GM13977 (cell line): ENCODE results near the gene DEAF1.

Experiments used
- DNase-seq: peaks from one replicate; pipeline ENCODE4 v3.0.0; 2012; ENCODE audit warnings: low spot score
- CTCF ChIP-seq: IDR thresholded peaks from 2 replicates; pipeline ENCODE4 v1.5.1; 2012; ENCODE audit warnings: mild to moderate bottlenecking, control low read depth; ENCODE audit not compliant: insufficient read depth; ENCODE audit errors: extremely low read depth, missing control alignments
- in situ Hi-C: fragments of 300-500 bp; cut with MboI; formaldehyde crosslinking; loops from one replicate; pipeline ENCODE4 v1.12.0; 2022; ENCODE audit warnings: low sequenced_read_pairs, low pct_unique_long_range_greater_than_20kb, mixed read lengths, inconsistent platforms; ENCODE audit not compliant: unreplicated experiment

DEAF1 gene

GRCh38 chr11:689625-690024, 5.4 kb downstream of the DEAF1 start:
- DNase-seq, result no peak
- no peak for TF ChIP-seq CTCF
- in situ Hi-C loops, result no loop called here

- no peak for DNase-seq
- in situ Hi-C loops, result no loop called here
- TF ChIP-seq CTCF, result no peak
These were observed 6.3 kb downstream of the DEAF1 start for GRCh38 chr11:688681-689080.

GRCh38 chr11:687751-688150, 7.3 kb downstream of the DEAF1 start:
- in situ Hi-C loops, result no loop called here

GRCh38 chr11:686451-687243, 8.4 kb downstream of the DEAF1 start:
- TF ChIP-seq CTCF, result no peak
- in situ Hi-C loops, result no loop called here
- no peak for DNase-seq

More at GRCh38 chr11:687751-688150, 7.3 kb downstream of the DEAF1 start:
- no peak for DNase-seq
- TF ChIP-seq CTCF, result no peak

- in situ Hi-C loops, result no loop called here
- DNase-seq, result no peak
- no peak for TF ChIP-seq CTCF
These were observed 14.1 kb downstream of the DEAF1 start for GRCh38 chr11:680970-681369.

- in situ Hi-C loops, result no loop called here
- no peak for TF ChIP-seq CTCF
- DNase-seq, result no peak
These were observed 14.5 kb downstream of the DEAF1 start for GRCh38 chr11:680476-680875.
